GM23338 (cell line): Measurements from ENCODE around the gene SCN4A. TPM values are rescaled to one million over a fixed set of nuclear protein-coding genes. Genes with fewer than 3 reads are reported as not detected.

ENCODE experiments used
- ATAC-seq: fragments of 200-7000 bp; cut with Tn5 transposase; 3 replicates; pipeline ENCODE4 v1.9.1; 2020
- DNase-seq: peaks from one replicate; pipeline ENCODE4 v3.0.0-alpha.2; 2015; ENCODE audit warnings: low spot score
- H2AFZ ChIP-seq: fragments of 200-600 bp; sonication (generic); 2 replicates; pipeline ENCODE4 v1.8.0; 2016; ENCODE audit warnings: antibody characterized with exemption, mild to moderate bottlenecking, moderate library complexity
- H3F3A ChIP-seq: fragments of 200-600 bp; sonication (generic); replicated peaks from 2 replicates; pipeline ENCODE4 v1.8.0; 2017; ENCODE audit warnings: antibody characterized with exemption, mixed run types, low read depth
- H3K27ac ChIP-seq: fragments of 200-600 bp; sonication (generic); 2 replicates; pipeline ENCODE4 v1.6.1; 2016; ENCODE audit warnings: low read depth
- H3K27me3 ChIP-seq: fragments of 200-600 bp; sonication (generic); 2 replicates; pipeline ENCODE4 v1.8.0; 2016; ENCODE audit warnings: mild to moderate bottlenecking, mixed run types, moderate library complexity; ENCODE audit not compliant: insufficient read depth
- H3K36me3 ChIP-seq: fragments of 200-600 bp; sonication (generic); 2 replicates; pipeline ENCODE4 v1.8.0; 2016; ENCODE audit warnings: mild to moderate bottlenecking; ENCODE audit not compliant: insufficient read depth
- H3K4me1 ChIP-seq: fragments of 200-600 bp; sonication (generic); 2 replicates; pipeline ENCODE4 v1.8.0; 2016; ENCODE audit warnings: mild to moderate bottlenecking, moderate library complexity; ENCODE audit not compliant: insufficient read depth
- H3K4me2 ChIP-seq: fragments of 200-600 bp; sonication (generic); 2 replicates; pipeline ENCODE4 v1.7.1; 2017; ENCODE audit warnings: mixed run types
- H3K4me3 ChIP-seq: fragments of 200-600 bp; sonication (generic); 2 replicates; pipeline ENCODE4 v1.6.1; 2016; ENCODE audit warnings: mixed run types
- H3K79me2 ChIP-seq: fragments of 200-600 bp; sonication (generic); replicated peaks from 2 replicates; pipeline ENCODE4 v1.8.0; 2017; ENCODE audit warnings: mild to moderate bottlenecking; ENCODE audit not compliant: insufficient read depth
- H3K9me2 ChIP-seq: fragments of 200-600 bp; sonication (generic); 2 replicates; pipeline ENCODE4 v1.8.0; 2017; ENCODE audit not compliant: insufficient read depth
- H4K20me1 ChIP-seq: fragments of 200-600 bp; sonication (generic); replicated peaks from 2 replicates; pipeline ENCODE4 v1.8.0; 2017; ENCODE audit warnings: mild to moderate bottlenecking; ENCODE audit not compliant: insufficient read depth
- H3K27ac Mint-ChIP-seq: 2 replicates; pipeline ENCODE4 v1.8.0; 2020; ENCODE audit warnings: inconsistent platforms, mild to moderate bottlenecking, moderate library complexity, mixed read lengths
- H3K27me3 Mint-ChIP-seq: 3 replicates; pipeline ENCODE4 v1.8.0; 2022; ENCODE audit warnings: low read depth, mild to moderate bottlenecking, moderate library complexity, mixed read lengths, inconsistent platforms; ENCODE audit not compliant: insufficient read depth, poor library complexity
- H3K36me3 Mint-ChIP-seq: 3 replicates; pipeline ENCODE4 v1.8.0; 2021; ENCODE audit warnings: low read depth, mild to moderate bottlenecking, inconsistent platforms, moderate library complexity, mixed read lengths
- H3K4me1 Mint-ChIP-seq: 3 replicates; pipeline ENCODE4 v1.8.0; 2020; ENCODE audit warnings: mild to moderate bottlenecking, inconsistent platforms, mixed read lengths
- H3K4me3 Mint-ChIP-seq: 3 replicates; pipeline ENCODE4 v1.8.0; 2021; ENCODE audit warnings: moderate library complexity, mild to moderate bottlenecking, inconsistent platforms, mixed read lengths
- H3K9me3 Mint-ChIP-seq: 3 replicates; pipeline ENCODE4 v1.8.0; 2020; ENCODE audit warnings: moderate library complexity, mild to moderate bottlenecking, inconsistent platforms, mixed read lengths
- CREB1 ChIP-seq: fragments of 250-450 bp; sonication (Bioruptor Pico); IDR thresholded peaks from 2 replicates; pipeline ENCODE4 v1.5.0; 2020; ENCODE audit warnings: low read depth, mild to moderate bottlenecking, moderate library complexity
- JUNB ChIP-seq: IDR thresholded peaks from one replicate; pipeline ENCODE4 v1.6.1; 2016; ENCODE audit warnings: antibody characterized with exemption; ENCODE audit not compliant: unreplicated experiment
- STAT1 ChIP-seq: IDR thresholded peaks from one replicate; pipeline ENCODE4 v1.6.1; 2016; ENCODE audit warnings: antibody characterized with exemption; ENCODE audit not compliant: unreplicated experiment
- polyA plus RNA-seq: library from polyadenylated mRNA; unstranded; fragments of >200 nt; fragmentation: Nextera tagmentation; extraction: Ambion mirVana; gene quantifications from 2 replicates; pipeline ENCODE4 v1.2.1, GENCODE V29; 2016
- total RNA-seq: library from RNA; depleted of rRNA; stranded (reverse); fragments of >200 nt; shearing (Covaris generic); gene quantifications from 2 replicates; pipeline ENCODE4 v1.2.3, GENCODE V29; 2014
- TF ChIP-seq, protein P1 (sequence below): fragments of 250-450 bp; sonication (Bioruptor Pico); IDR thresholded peaks from 2 replicates; pipeline ENCODE4 v1.5.0; 2020; ENCODE audit warnings: mild to moderate bottlenecking, moderate library complexity
- TF ChIP-seq, protein P2 (sequence below), 2 experiments: fragments of 200-600 bp in 1 of 2; sonication (generic) in 1 of 2; conservative IDR thresholded peaks; 2 replicates each; pipeline versions ENCODE4 v1.5.1 to v1.6.1; 2016 to 2017; ENCODE audit warnings: antibody characterized with exemption in 2 of 2, low read depth in 2 of 2, mild to moderate bottlenecking in 2 of 2, moderate library complexity in 1 of 2

SCN4A gene
- total and polyA plus RNA-seq, 2 experiments from 2014 or later, result 2.3 to 7.9 TPM

DNA sequence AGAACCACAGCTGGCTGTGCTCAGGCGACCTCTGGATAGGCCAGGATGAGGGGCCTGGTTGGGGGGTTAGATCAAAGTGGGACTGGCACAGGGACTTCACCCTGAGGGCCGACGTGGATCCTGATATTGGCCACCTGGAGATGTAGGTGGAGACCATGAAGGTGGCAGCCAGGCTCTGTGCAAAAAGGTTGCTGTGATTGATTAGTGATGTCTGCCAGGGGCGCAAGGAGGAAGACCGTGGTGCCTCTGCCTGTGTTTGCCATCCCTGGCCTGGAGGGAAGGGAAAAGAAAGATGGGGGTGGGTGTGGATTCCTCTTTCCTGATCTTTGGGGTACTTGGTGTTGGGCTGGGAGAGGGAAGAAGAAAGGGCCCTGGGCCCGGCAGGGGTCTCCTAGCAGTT is 529 bp upstream of the SCN4A start (continued):
- TF ChIP-seq, protein P1, sequence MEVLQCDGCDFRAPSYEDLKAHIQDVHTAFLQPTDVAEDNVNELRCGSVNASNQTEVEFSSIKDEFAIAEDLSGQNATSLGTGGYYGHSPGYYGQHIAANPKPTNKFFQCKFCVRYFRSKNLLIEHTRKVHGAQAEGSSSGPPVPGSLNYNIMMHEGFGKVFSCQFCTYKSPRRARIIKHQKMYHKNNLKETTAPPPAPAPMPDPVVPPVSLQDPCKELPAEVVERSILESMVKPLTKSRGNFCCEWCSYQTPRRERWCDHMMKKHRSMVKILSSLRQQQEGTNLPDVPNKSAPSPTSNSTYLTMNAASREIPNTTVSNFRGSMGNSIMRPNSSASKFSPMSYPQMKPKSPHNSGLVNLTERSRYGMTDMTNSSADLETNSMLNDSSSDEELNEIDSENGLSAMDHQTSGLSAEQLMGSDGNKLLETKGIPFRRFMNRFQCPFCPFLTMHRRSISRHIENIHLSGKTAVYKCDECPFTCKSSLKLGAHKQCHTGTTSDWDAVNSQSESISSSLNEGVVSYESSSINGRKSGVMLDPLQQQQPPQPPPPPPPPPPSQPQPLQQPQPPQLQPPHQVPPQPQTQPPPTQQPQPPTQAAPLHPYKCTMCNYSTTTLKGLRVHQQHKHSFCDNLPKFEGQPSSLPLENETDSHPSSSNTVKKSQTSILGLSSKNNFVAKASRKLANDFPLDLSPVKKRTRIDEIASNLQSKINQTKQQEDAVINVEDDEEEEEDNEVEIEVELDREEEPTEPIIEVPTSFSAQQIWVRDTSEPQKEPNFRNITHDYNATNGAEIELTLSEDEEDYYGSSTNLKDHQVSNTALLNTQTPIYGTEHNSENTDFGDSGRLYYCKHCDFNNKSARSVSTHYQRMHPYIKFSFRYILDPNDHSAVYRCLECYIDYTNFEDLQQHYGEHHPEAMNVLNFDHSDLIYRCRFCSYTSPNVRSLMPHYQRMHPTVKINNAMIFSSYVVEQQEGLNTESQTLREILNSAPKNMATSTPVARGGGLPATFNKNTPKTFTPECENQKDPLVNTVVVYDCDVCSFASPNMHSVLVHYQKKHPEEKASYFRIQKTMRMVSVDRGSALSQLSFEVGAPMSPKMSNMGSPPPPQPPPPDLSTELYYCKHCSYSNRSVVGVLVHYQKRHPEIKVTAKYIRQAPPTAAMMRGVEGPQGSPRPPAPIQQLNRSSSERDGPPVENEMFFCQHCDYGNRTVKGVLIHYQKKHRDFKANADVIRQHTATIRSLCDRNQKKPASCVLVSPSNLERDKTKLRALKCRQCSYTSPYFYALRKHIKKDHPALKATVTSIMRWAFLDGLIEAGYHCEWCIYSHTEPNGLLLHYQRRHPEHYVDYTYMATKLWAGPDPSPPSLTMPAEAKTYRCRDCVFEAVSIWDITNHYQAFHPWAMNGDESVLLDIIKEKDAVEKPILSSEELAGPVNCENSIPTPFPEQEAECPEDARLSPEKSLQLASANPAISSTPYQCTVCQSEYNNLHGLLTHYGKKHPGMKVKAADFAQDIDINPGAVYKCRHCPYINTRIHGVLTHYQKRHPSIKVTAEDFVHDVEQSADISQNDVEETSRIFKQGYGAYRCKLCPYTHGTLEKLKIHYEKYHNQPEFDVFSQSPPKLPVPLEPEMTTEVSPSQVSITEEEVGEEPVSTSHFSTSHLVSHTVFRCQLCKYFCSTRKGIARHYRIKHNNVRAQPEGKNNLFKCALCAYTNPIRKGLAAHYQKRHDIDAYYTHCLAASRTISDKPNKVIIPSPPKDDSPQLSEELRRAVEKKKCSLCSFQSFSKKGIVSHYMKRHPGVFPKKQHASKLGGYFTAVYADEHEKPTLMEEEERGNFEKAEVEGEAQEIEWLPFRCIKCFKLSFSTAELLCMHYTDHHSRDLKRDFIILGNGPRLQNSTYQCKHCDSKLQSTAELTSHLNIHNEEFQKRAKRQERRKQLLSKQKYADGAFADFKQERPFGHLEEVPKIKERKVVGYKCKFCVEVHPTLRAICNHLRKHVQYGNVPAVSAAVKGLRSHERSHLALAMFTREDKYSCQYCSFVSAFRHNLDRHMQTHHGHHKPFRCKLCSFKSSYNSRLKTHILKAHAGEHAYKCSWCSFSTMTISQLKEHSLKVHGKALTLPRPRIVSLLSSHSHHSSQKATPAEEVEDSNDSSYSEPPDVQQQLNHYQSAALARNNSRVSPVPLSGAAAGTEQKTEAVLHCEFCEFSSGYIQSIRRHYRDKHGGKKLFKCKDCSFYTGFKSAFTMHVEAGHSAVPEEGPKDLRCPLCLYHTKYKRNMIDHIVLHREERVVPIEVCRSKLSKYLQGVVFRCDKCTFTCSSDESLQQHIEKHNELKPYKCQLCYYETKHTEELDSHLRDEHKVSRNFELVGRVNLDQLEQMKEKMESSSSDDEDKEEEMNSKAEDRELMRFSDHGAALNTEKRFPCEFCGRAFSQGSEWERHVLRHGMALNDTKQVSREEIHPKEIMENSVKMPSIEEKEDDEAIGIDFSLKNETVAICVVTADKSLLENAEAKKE, result no peak
- TF ChIP-seq CREB1 (CRISPR knock-in tag) (no peak), JUNB (no peak)

DNA sequence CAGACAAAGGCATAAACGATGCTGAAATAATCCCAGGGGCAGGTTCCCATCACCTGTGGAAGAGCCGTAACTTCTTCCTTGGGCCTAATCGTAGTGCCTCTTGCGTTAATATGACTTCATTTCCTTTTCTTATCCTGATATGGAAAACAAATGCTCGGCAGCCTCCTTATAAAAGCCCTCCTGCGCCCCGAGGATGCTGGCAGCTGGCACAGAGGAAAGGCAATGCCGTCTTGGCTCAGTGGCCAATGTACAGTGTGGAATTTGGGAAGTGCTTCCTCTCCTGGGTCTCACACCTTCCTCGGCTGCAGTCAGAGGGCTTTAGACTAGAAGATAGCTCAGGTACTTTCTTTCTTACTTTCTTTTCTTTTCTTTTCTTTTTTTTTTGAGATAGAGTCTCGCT is 3.4 kb downstream of the SCN4A start:
- DNase-seq (no peak), ATAC-seq (no peak)
- Histone ChIP-seq H3K9me2 (no peaks in the 10 kb centered on the region), H3F3A (no peaks in the 10 kb centered on the region), H3K27me3 (no peaks in the 10 kb centered on the region), H3K4me1 (no peaks in the 10 kb centered on the region), H3K4me3 (no peak overlapping the region), H3K27ac (no peak overlapping the region), H3K79me2 (no peaks in the 10 kb centered on the region), H2AFZ (no peak overlapping the region), H3K36me3 (no peaks in the 10 kb centered on the region), H3K4me2 (no peak overlapping the region), H4K20me1 (no peaks in the 10 kb centered on the region)
- no peak overlapping the region for H3K4me3 Mint-ChIP-seq
- H3K4me1 Mint-ChIP-seq, result peaks cover 1% of the 10 kb centered on the region; the same call in 2 of the 3 replicates
- H3K9me3 Mint-ChIP-seq, result no peaks in the 10 kb centered on the region
- H3K27me3 Mint-ChIP-seq, result peaks cover 7% of the 10 kb centered on the region
- no peaks in the 10 kb centered on the region for H3K36me3 Mint-ChIP-seq
- H3K27ac Mint-ChIP-seq, result no peak overlapping the region
- TF ChIP-seq STAT1 (no peak), JUNB (no peak)
- TF ChIP-seq, protein P2, sequence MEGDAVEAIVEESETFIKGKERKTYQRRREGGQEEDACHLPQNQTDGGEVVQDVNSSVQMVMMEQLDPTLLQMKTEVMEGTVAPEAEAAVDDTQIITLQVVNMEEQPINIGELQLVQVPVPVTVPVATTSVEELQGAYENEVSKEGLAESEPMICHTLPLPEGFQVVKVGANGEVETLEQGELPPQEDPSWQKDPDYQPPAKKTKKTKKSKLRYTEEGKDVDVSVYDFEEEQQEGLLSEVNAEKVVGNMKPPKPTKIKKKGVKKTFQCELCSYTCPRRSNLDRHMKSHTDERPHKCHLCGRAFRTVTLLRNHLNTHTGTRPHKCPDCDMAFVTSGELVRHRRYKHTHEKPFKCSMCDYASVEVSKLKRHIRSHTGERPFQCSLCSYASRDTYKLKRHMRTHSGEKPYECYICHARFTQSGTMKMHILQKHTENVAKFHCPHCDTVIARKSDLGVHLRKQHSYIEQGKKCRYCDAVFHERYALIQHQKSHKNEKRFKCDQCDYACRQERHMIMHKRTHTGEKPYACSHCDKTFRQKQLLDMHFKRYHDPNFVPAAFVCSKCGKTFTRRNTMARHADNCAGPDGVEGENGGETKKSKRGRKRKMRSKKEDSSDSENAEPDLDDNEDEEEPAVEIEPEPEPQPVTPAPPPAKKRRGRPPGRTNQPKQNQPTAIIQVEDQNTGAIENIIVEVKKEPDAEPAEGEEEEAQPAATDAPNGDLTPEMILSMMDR (conservative IDR thresholded peaks at IDR 0.05; ENCODE audit: low read depth in 2 of 2), result no peak
- TF ChIP-seq, protein P1, result no peak
